H9 (cell line): ENCODE measurements around the gene HCN4. TPM values are rescaled to one million over a fixed set of nuclear protein-coding genes. Genes with fewer than 3 reads are reported as not detected.

Experiments
- DNase-seq: peaks from one replicate; pipeline ENCODE4 v3.0.0-alpha.2; 2017
- H2AFZ ChIP-seq: one replicate; pipeline ENCODE4 v1.6.1; 2013; ENCODE audit warnings: mild to moderate bottlenecking, low read length, control low read depth, moderate library complexity
- H2AK5ac ChIP-seq: 2 replicates; pipeline ENCODE4 v1.6.1; 2013; ENCODE audit warnings: low read length, control low read depth, mixed read lengths; ENCODE audit not compliant: insufficient read length
- H2BK120ac ChIP-seq: one replicate; pipeline ENCODE4 v1.6.1; 2013; ENCODE audit warnings: low read depth, mild to moderate bottlenecking, low read length, control low read depth, inconsistent platforms; ENCODE audit not compliant: poor library complexity, severe bottlenecking
- H2BK12ac ChIP-seq: 2 replicates; pipeline ENCODE4 v1.6.1; 2013; ENCODE audit warnings: low read length, control low read depth, mixed read lengths, low read depth; ENCODE audit not compliant: insufficient read length
- H2BK15ac ChIP-seq: 2 replicates; pipeline ENCODE4 v1.6.1; 2013; ENCODE audit warnings: low read depth, low read length, control low read depth
- H2BK20ac ChIP-seq: one replicate; pipeline ENCODE4 v1.6.1; 2013; ENCODE audit warnings: low read depth, mild to moderate bottlenecking, low read length, control low read depth, inconsistent platforms; ENCODE audit not compliant: poor library complexity, severe bottlenecking
- H2BK5ac ChIP-seq: 2 replicates; pipeline ENCODE4 v1.6.1; 2013; ENCODE audit warnings: low read length, control low read depth, mixed read lengths; ENCODE audit not compliant: insufficient read length
- H3K14ac ChIP-seq: 2 replicates; pipeline ENCODE4 v1.6.1; 2013; ENCODE audit warnings: low read length, control low read depth; ENCODE audit not compliant: insufficient read depth
- H3K18ac ChIP-seq: 2 replicates; pipeline ENCODE4 v1.6.1; 2013; ENCODE audit warnings: low read depth, mild to moderate bottlenecking, mixed read lengths, low read length, control low read depth; ENCODE audit not compliant: insufficient read length
- H3K23ac ChIP-seq: 2 replicates; pipeline ENCODE4 v1.6.1; 2013; ENCODE audit warnings: low read length, control low read depth, mixed read lengths, low read depth; ENCODE audit not compliant: insufficient read length
- H3K23me2 ChIP-seq: 2 replicates; pipeline ENCODE4 v1.6.1; 2013; ENCODE audit warnings: low read depth, mild to moderate bottlenecking, mixed read lengths, low read length, control low read depth; ENCODE audit not compliant: insufficient read length, poor library complexity, severe bottlenecking
- H3K27ac ChIP-seq: 2 replicates; pipeline ENCODE4 v1.5.1; 2013; ENCODE audit warnings: low read length, control low read depth, mixed read lengths, low read depth; ENCODE audit not compliant: insufficient read length
- H3K27me3 ChIP-seq: 2 replicates; pipeline ENCODE4 v1.6.1; 2013; ENCODE audit warnings: low read length, control low read depth, inconsistent platforms; ENCODE audit not compliant: insufficient read depth
- H3K4ac ChIP-seq: 2 replicates; pipeline ENCODE4 v1.6.1; 2013; ENCODE audit warnings: low read depth, mild to moderate bottlenecking, control low read depth, inconsistent platforms, low read length, moderate library complexity
- H3K4me1 ChIP-seq: 2 replicates; pipeline ENCODE4 v1.6.1; 2013; ENCODE audit warnings: low read length, control low read depth, inconsistent platforms; ENCODE audit not compliant: insufficient read depth
- H3K4me2 ChIP-seq: 2 replicates; pipeline ENCODE4 v1.6.1; 2013; ENCODE audit warnings: low read length, control low read depth, mixed read lengths; ENCODE audit not compliant: insufficient read length, insufficient read depth
- H3K56ac ChIP-seq: 2 replicates; pipeline ENCODE4 v1.6.1; 2013; ENCODE audit warnings: low read depth, mild to moderate bottlenecking, mixed read lengths, low read length, control low read depth; ENCODE audit not compliant: insufficient read length
- H3K79me1 ChIP-seq: 2 replicates; pipeline ENCODE4 v1.6.1; 2013; ENCODE audit warnings: low read depth, mild to moderate bottlenecking, moderate library complexity, low read length, control low read depth, inconsistent platforms; ENCODE audit not compliant: insufficient read depth, poor library complexity, severe bottlenecking
- H3K79me2 ChIP-seq: 2 replicates; pipeline ENCODE4 v1.6.1; 2013; ENCODE audit warnings: low read length, control low read depth, inconsistent platforms; ENCODE audit not compliant: insufficient read depth
- H3K9ac ChIP-seq: 2 replicates; pipeline ENCODE4 v1.6.1; 2013; ENCODE audit warnings: low read length, control low read depth, mixed read lengths; ENCODE audit not compliant: insufficient read length; ENCODE audit errors: extremely low read depth
- H3K9me3 ChIP-seq: one replicate; pipeline ENCODE4 v1.6.1; 2013; ENCODE audit warnings: low read depth, low read length, inconsistent platforms; ENCODE audit not compliant: control insufficient read depth
- H3T11ph ChIP-seq: one replicate; pipeline ENCODE4 v1.6.1; 2013; ENCODE audit warnings: mild to moderate bottlenecking, low read length, control low read depth, inconsistent platforms
- H4K20me1 ChIP-seq: one replicate; pipeline ENCODE4 v1.6.1; 2013; ENCODE audit not compliant: control insufficient read depth, insufficient read length, insufficient read depth
- H4K5ac ChIP-seq: 2 replicates; pipeline ENCODE4 v1.6.1; 2013; ENCODE audit warnings: low read depth, mild to moderate bottlenecking, mixed read lengths, low read length, control low read depth; ENCODE audit not compliant: insufficient read length
- H4K8ac ChIP-seq: replicated peaks from 2 replicates; pipeline ENCODE4 v1.6.1; 2013; ENCODE audit warnings: low read length, control low read depth, mixed read lengths, low read depth; ENCODE audit not compliant: insufficient read length
- H4K91ac ChIP-seq: 2 replicates; pipeline ENCODE4 v1.6.1; 2013; ENCODE audit warnings: low read depth, mild to moderate bottlenecking, moderate library complexity, mixed read lengths, low read length, control low read depth; ENCODE audit not compliant: insufficient read length
- H3K27ac Mint-ChIP-seq, 3 experiments: 2 replicates in 2 of 3; 3 replicates in 1 of 3; pipeline ENCODE4 v1.8.0; 2020 to 2021; ENCODE audit warnings: mixed read lengths in 3 of 3, mild to moderate bottlenecking in 1 of 3, moderate library complexity in 1 of 3
- H3K27me3 Mint-ChIP-seq: 2 replicates; pipeline ENCODE4 v1.8.0; 2021; ENCODE audit warnings: low read depth, mild to moderate bottlenecking, moderate library complexity, mixed read lengths
- H3K36me3 Mint-ChIP-seq, 3 experiments: 2 replicates in 2 of 3; 3 replicates in 1 of 3; pipeline ENCODE4 v1.8.0; 2020 to 2021; ENCODE audit warnings: low read depth in 3 of 3, mixed read lengths in 3 of 3; ENCODE audit not compliant: insufficient read depth in 1 of 3
- H3K4me1 Mint-ChIP-seq, 2 experiments: 2 replicates each; pipeline ENCODE4 v1.8.0; 2020; ENCODE audit warnings: mixed read lengths in 2 of 2
- H3K4me3 Mint-ChIP-seq, 2 experiments: 2 replicates in 1 of 2; 3 replicates in 1 of 2; pipeline ENCODE4 v1.8.0; 2020 to 2021; ENCODE audit warnings: mild to moderate bottlenecking in 2 of 2, mixed read lengths in 2 of 2, moderate library complexity in 1 of 2
- H3K9me3 Mint-ChIP-seq, 2 experiments: 2 replicates in 1 of 2; 3 replicates in 1 of 2; pipeline ENCODE4 v1.8.0; 2020; ENCODE audit warnings: mild to moderate bottlenecking in 2 of 2, mixed read lengths in 2 of 2, moderate library complexity in 1 of 2
- CTCF ChIP-seq: fragments of 200-600 bp; sonication (generic); conservative IDR thresholded peaks from 3 replicates; pipeline ENCODE4 v1.8.0; 2021; ENCODE audit warnings: antibody characterized with exemption, mild to moderate bottlenecking
- WGBS: extraction: QIAGEN DNeasy Blood & Tissue Kit; methylation state at CpG from one replicate; pipeline ENCODE4 v1.1.7; 2013; ENCODE audit warnings: missing lambda C conversion rate, low lambda C conversion rate, mixed read lengths; ENCODE audit not compliant: insufficient read length; ENCODE audit errors: extremely low coverage; 5-methylcytosine and 5-hydroxymethylcytosine counted together
- total RNA-seq: library from RNA; stranded (reverse); gene quantifications from 2 replicates; pipeline ENCODE4 v1.2.1, GENCODE V29; 2021

The HCN4 gene
- total RNA-seq, 1 experiment from 2014 or later, result 10.5 TPM

GRCh38 chr15:73380661-73381060 is 11.9 kb upstream of the HCN4 start:
- no peak for DNase-seq
- H3K27me3 Mint-ChIP-seq, result peaks cover 41% of the 10 kb centered on the region
- no peaks in the 10 kb centered on the region for H3K27me3 ChIP-seq
- peaks cover 4 to 24% (median 9%) of the 10 kb centered on the region in 3 experiments; a peak in 6 of 7 replicates for H3K36me3 Mint-ChIP-seq
- no peak overlapping the region for H3K4ac ChIP-seq
- H3K9ac ChIP-seq, result no peak overlapping the region
- no peak overlapping the region for H4K5ac ChIP-seq
- no peak overlapping the region for H3K56ac ChIP-seq
- H3K14ac ChIP-seq, result no peak overlapping the region
- H2BK12ac ChIP-seq, result no peak overlapping the region
- no peak overlapping the region for H3K27ac Mint-ChIP-seq
- H2BK20ac ChIP-seq, result no peak overlapping the region
- H3K79me2 ChIP-seq, result no peaks in the 10 kb centered on the region
- no peak overlapping the region for H2BK15ac ChIP-seq
- H4K91ac ChIP-seq, result no peak overlapping the region
- H3K23ac ChIP-seq, result no peak overlapping the region
- no CpG with 5 or more reads among the region's 2 CpGs for WGBS
- H3K4me2 ChIP-seq, result no peak overlapping the region
- H3K4me1 ChIP-seq, result no peaks in the 10 kb centered on the region
- no peak overlapping the region for H3K27ac ChIP-seq
- H2AK5ac ChIP-seq, result no peak overlapping the region
- H2BK5ac ChIP-seq, result no peak overlapping the region
- H3K4me3 Mint-ChIP-seq, result no peak overlapping the region
- H3T11ph ChIP-seq, result no peak overlapping the region
- H3K9me3 ChIP-seq, result no peaks in the 10 kb centered on the region
- H3K18ac ChIP-seq, result no peak overlapping the region
- H4K8ac ChIP-seq, result no peak overlapping the region
- no peaks in the 10 kb centered on the region for H4K20me1 ChIP-seq
- H3K79me1 ChIP-seq, result no peaks in the 10 kb centered on the region
- H3K4me1 Mint-ChIP-seq, result peaks cover 14 to 17% of the 10 kb centered on the region in 2 experiments
- no peaks in the 10 kb centered on the region for H3K23me2 ChIP-seq
- H3K9me3 Mint-ChIP-seq, result peaks cover 15 to 25% of the 10 kb centered on the region in 2 experiments
- H2AFZ ChIP-seq, result no peak overlapping the region
- H2BK120ac ChIP-seq, result no peak overlapping the region
- no peak for TF ChIP-seq CTCF
